ENCODE measurements around the gene TRMT1. TPM values are rescaled to one million over a fixed set of nuclear protein-coding genes. Genes with fewer than 3 reads are reported as not detected.

The TRMT1 gene
- total and polyA plus RNA-seq, 2 of the 8 experiments (the other 6 are each of a cell fraction or from before 2014, with no cell fraction given): 77.4 to 99.3 TPM

DNA sequence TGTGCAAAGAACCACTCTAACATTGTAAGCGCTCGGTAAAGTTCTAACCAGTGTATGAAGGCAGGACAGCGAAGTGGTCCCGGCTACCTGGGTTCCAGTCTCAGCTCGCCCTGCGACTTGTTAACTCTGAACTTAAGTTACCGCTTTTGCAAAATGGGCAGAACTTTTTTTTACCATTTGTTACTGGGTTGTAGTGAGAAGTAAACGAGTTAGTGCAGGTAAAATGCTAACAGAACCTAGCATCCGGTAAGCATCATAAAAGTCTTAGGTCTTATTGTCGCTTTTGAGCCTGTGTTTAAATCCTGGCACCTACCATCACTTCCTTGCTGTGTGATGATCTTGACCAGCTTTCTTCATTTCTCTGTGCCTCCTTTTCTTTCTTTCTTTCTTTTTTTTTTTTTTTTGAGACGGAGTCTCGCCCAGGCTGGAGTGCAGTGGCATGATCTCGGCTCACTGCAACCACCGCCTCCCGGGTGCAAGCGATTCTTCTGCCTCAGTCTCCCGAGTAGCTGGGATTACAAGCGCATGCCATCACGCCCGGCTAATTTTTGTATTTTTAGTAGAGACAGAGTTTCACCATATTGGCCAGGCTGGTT is 734 bp upstream of the TRMT1 start:
- H3K27ac ChIP-seq (ENCODE audit: low read depth, low read length): no peak overlapping the region
- POLR2A ChIA-PET (ENCODE audit: partially characterized antibody): interaction anchor here (0.7 to 19.5 kb wide), 19 partner anchors 13 to 226 kb away, joined by 3 to 228 read pairs (median 4); partner anchors contain the start of genes GCDH, IER2, LYL1 and STX10
- H2BK20ac ChIP-seq (ENCODE audit: low read length): no peak overlapping the region

More for the DNA sequence above, 734 bp upstream of the TRMT1 start:
- CTCF ChIA-PET (ENCODE audit: partially characterized antibody): interaction anchor here (1.0 to 1.4 kb wide), 3 partner anchors 12 to 79 kb away, joined by 3 to 4 read pairs (median 4); no protein-coding TSS in a partner anchor
- Histone ChIP-seq H2BK5ac (ENCODE audit: low read depth, low read length) (no peak overlapping the region), H3K36me3 (ENCODE audit: control insufficient read depth in 2 of 4, insufficient read depth in 4 of 4, low read length in 3 of 4) (peaks cover 5 to 20% (median 12%) of the 10 kb centered on the region in 4 experiments; a peak in 6 of 8 replicates), H2BK12ac (ENCODE audit: low read depth, low read length) (no peak overlapping the region), H3K27me3 (replicated peaks in 1 of 4; ENCODE audit: control insufficient read depth in 3 of 4, extremely low read depth in 1 of 4, insufficient read depth in 3 of 4, low read length in 3 of 4) (no peaks in the 10 kb centered on the region), H3K9ac (replicated peaks in 1 of 4; ENCODE audit: extremely low read depth in 1 of 4, low read depth in 3 of 4, low read length in 3 of 4) (peak overlapping the region in 1 of 4 experiments; percentile 56; a peak in 1 of 7 replicates), H4K91ac (replicated peaks; ENCODE audit: insufficient read length, low read length) (no peak overlapping the region), H3K14ac (ENCODE audit: insufficient read length) (no peak overlapping the region), H3K23me2 (ENCODE audit: low read depth, low read length) (peaks cover 8% of the 10 kb centered on the region; the same call in 1 of the 2 replicates), H3K4me3 (ENCODE audit: extremely low read depth in 1 of 4, insufficient read depth in 2 of 4, low read depth in 3 of 4, low read length in 4 of 4) (peak overlapping the region; percentile 80 to 96 (median 90)), H3K79me2 (ENCODE audit: control insufficient read depth in 1 of 2, insufficient read depth in 2 of 2, low read length in 2 of 2) (peaks cover 39 to 54% of the 10 kb centered on the region in 2 experiments), H4K20me1 (replicated peaks in 1 of 2; ENCODE audit: control insufficient read depth in 1 of 2, insufficient read depth in 2 of 2, low read length in 2 of 2) (peaks cover 31 to 34% of the 10 kb centered on the region in 2 experiments), H3K56ac (replicated peaks; ENCODE audit: insufficient read length, low read depth, low read length) (no peak overlapping the region), H2BK120ac (replicated peaks; ENCODE audit: low read depth, low read length) (no peak overlapping the region), H3K18ac (ENCODE audit: extremely low read depth, low read length) (no peak overlapping the region), H4K5ac (ENCODE audit: insufficient read length, low read depth, low read length) (no peak overlapping the region), H2AK5ac (ENCODE audit: low read depth, low read length) (no peak overlapping the region), H3K23ac (ENCODE audit: insufficient read length) (no peak overlapping the region), H3K4ac (replicated peaks; ENCODE audit: insufficient read length, low read depth, low read length) (peak overlapping the region; percentile 57), H2AFZ (ENCODE audit: low read length) (no peak overlapping the region), H3K4me2 (ENCODE audit: insufficient read depth in 1 of 2, low read depth in 2 of 2, low read length in 2 of 2) (peak overlapping the region; percentile 68 to 86), H3K4me1 (replicated peaks in 1 of 4; ENCODE audit: control insufficient read depth in 3 of 4, insufficient read depth in 4 of 4, low read length in 3 of 4) (peaks cover 14 to 35% (median 26%) of the 10 kb centered on the region in 4 experiments), H4K8ac (ENCODE audit: extremely low read depth, insufficient read depth, low read length) (no peak overlapping the region), H2BK15ac (ENCODE audit: low read length) (no peak overlapping the region), H3K9me3 (ENCODE audit: insufficient read depth in 2 of 2, low read depth in 1 of 2, low read length in 1 of 2) (no peaks in the 10 kb centered on the region), H3K79me1 (ENCODE audit: low read depth, low read length) (peaks cover 31% of the 10 kb centered on the region)
- WGBS, 2 experiments (ENCODE audit: extremely low coverage in 1 of 2, insufficient coverage in 1 of 2, insufficient read length in 1 of 2, insufficient replicate concordance in 2 of 2, low coverage in 1 of 2, low lambda C conversion rate in 2 of 2, missing lambda C conversion rate in 1 of 2): 59% methylated on average over 14 of the region's 20 CpGs; no CpG with 5 or more reads in 1 of the 2 experiments
- FAIRE-seq (no peak), DNase-seq (ENCODE audit: low read depth in 1 of 2, low spot score in 2 of 2) (no peak)
- TF ChIP-seq KDM1A (IDR thresholded peaks at IDR 0.05; ENCODE audit: borderline replicate concordance, low read length) (no peak), CREB1 (IDR thresholded peaks at IDR 0.05) (no peak), CBX5 (IDR thresholded peaks at IDR 0.05; ENCODE audit: low read depth, low read length) (no peak), CTBP2 (IDR thresholded peaks at IDR 0.05; ENCODE audit: borderline replicate concordance, insufficient read depth, insufficient read length, low read length) (no peak), SRF (IDR thresholded peaks at IDR 0.05; ENCODE audit: low read depth, low read length) (no peak), NANOG (IDR thresholded peaks at IDR 0.05; ENCODE audit: insufficient read depth, low read depth, low read length, poor library complexity, severe bottlenecking) (no peak), MAFK (IDR thresholded peaks at IDR 0.05; ENCODE audit: low read depth, low read length) (no peak), CBX8 (IDR thresholded peaks at IDR 0.05; ENCODE audit: borderline replicate concordance, low read depth, low read length) (no peak), TAF1 (IDR thresholded peaks at IDR 0.05; ENCODE audit: low read depth, low read length) (no peak), BRCA1 (IDR thresholded peaks at IDR 0.05; ENCODE audit: low read depth, low read length) (no peak)

Measured in H1 (cell line).